Stimulated activated CD4-positive, alpha-beta T cell treated with anti-CD3 and anti-CD28 coated beads, Interleukin-12 subunit alpha, Interleukin-12 subunit beta, amount 100 ng/mL, for 48 hours (primary cell): ENCODE measurements around the gene PTPN1.

Experiments used
- DNase-seq, 3 donors: peaks; one replicate each; pipeline ENCODE4 v3.0.0-alpha.2; 2020; ENCODE audit warnings: low read depth in 2 of 3, low spot score in 1 of 3

The PTPN1 gene

DNA sequence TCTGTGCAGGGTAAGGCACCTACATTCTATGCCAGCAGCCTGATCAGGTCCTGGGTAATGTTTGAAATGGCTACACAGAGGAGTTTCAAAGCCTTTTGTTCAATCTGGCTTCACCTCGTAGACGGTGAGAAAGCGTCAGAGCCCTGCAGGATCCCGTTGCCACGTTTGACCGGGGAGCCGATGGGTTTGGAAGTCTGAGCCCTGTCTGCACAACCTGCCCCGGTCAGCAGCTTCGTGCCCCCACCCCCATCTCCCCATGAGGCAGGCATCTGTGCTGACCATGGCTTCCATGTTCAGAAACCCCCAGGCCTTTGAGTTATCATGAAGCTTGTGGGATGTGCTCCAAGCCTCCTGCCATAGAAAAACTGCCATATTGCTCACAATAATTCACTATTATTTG lies 63.9 kb downstream of the PTPN1 start:
- no peak for DNase-seq

DNA sequence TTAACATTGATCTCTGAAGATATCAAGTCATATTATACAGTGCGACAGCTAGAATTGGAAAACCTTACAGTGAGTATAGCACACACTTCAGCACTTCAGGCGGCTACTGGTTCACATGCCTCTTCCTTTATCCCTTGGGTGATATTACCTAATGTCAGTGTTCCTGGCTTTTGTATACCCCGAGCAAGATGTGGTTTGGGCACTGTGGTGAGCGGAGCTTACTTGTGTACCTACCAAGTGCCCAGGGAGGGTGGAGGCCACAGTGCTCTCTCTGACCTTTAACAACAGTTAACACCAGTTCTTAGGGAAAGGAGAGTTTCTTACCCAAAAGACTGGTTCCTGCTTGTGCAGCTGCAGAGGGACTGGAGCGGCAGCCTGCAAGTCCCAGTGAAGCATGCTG lies 64.4 kb downstream of the PTPN1 start:
- no peak for DNase-seq

DNA sequence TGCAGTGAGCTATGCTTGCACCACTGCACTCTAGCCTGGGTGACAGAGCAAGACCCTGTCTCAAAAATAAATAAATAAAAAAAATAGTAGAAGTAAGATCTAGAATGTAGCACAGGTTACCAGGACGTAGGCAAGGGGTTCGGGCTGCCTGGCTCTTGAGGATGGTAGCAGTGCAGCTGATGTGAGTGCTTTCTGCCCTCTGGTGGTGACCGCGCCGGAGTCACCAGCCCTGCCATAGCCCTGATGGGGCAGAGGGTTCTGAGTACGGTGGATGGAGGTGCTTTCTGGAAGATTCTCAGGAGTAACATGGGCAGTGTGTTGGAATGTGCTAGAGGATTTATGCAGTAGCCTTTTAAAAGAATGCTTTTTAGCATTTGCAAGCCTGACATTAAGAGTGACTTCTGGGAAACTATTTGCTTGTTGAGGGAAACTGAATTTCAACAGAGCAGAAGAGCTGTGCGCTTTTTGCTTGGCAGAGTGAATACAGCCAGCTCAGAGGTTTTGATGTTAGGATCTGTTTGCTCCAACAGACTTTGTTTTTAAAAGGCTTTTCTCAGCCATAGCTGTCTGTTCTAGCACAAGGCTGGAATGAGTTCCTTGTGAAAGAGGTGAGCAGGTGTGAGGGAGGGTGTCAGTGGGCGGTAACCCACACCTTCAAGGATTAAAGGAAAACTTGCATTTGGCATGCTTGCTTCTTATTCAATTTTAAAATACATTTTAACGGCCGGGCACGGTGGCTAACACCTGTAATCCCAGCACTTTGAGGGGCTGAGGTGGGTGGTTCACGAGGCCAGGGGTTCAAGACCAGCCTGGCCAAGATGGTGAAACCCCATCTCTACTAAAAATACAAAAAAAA lies 65.9 kb downstream of the PTPN1 start:
- DNase-seq: peak in 2 of 3 donors; percentile 56 to 64

DNA sequence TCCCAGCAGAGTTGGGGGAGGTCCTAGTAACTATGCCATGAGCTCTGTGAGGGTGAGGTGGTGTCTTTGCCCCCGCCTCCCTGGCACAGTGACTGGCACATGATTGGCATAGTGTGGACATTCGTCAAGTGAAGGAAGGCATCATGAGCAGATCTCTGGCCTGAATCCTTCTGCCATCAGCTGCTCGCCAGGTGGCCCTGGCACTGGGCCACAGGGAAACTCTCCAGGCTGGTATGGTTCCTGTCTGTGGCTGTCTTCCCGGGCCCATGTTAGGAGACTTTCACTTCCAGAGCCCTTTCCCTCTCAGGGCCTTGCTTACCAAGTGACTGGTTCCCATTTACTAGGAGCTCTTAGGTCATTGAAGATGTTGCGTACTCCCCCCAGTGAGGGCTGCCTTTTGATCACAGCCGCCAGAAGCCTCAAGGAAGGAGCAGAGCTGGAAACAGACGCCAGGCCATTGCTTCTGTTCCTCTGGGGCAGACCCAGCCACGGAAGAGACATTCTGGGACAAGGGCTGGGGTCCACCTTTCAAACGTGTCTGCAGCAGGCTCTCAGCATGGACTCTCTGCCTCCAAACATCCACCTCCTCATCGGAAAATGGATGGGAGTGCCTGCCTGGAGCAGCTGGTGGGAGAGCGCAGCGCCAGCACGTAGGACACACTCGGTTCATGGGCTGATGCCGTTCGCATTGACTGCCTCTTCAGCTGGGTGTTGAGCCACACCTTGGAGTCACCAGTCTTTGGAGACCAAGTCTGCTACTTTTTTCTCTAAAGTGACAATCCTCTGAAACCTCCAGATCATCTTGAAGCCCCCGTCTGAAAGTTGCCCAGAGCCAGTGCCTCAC lies 67.2 kb downstream of the PTPN1 start:
- no peak for DNase-seq

- no peak for DNase-seq
These were observed 68.0 kb downstream of the PTPN1 start for GRCh38 chr20:50578061-50578777.

DNA sequence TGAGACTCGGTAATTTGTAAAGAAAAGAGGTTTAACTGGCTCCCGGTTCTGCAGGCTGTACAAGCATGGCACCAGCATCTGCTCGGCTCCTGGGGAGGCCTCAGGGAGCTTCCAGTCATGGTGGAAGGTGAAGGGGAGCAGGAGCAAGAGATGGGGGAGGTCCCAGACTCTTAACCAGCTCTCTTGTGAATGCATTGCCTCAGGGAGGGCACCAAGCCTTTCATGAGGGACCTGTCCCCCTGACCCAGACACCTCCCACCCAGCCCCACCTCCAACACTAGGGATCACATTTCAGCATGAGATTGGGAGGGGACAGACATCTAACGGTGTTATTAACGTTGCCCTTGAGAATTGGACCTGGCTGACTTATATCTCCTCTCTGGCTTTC lies 68.6 kb downstream of the PTPN1 start:
- DNase-seq: no peak

DNA sequence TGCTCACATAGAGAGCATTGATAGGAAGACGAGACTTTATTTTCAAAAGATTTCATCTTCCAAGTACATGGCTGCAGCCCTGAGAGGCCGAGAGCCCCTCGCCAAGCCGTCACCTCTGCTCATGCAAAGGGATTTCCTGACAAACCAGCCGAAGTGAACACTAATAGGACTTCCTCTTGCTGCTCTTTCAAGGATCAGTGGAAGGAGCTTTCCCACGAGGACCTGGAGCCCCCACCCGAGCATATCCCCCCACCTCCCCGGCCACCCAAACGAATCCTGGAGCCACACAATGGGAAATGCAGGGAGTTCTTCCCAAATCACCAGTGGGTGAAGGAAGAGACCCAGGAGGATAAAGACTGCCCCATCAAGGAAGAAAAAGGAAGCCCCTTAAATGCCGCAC lies 69.3 kb downstream of the PTPN1 start:
- DNase-seq: no peak

GRCh38 chr20:50580016-50580747 lies 70.0 kb downstream of the PTPN1 start:
- no peak for DNase-seq

GRCh38 chr20:50580842-50581544 lies 70.8 kb downstream of the PTPN1 start:
- no peak for DNase-seq

GRCh38 chr20:50582092-50582491 lies 71.9 kb downstream of the PTPN1 start:
- DNase-seq: no peak

GRCh38 chr20:50582591-50583234 lies 72.5 kb downstream of the PTPN1 start:
- DNase-seq: no peak

DNA sequence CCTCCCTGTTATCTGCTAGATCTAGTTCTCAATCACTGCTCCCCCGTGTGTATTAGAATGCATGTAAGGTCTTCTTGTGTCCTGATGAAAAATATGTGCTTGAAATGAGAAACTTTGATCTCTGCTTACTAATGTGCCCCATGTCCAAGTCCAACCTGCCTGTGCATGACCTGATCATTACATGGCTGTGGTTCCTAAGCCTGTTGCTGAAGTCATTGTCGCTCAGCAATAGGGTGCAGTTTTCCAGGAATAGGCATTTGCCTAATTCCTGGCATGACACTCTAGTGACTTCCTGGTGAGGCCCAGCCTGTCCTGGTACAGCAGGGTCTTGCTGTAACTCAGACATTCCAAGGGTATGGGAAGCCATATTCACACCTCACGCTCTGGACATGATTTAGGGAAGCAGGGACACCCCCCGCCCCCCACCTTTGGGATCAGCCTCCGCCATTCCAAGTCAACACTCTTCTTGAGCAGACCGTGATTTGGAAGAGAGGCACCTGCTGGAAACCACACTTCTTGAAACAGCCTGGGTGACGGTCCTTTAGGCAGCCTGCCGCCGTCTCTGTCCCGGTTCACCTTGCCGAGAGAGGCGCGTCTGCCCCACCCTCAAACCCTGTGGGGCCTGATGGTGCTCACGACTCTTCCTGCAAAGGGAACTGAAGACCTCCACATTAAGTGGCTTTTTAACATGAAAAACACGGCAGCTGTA lies 73.4 kb downstream of the PTPN1 start:
- no peak for DNase-seq

- no peak for DNase-seq
These were observed 74.5 kb downstream of the PTPN1 start for GRCh38 chr20:50584687-50585086.

- no peak for DNase-seq
These were observed 75.0 kb downstream of the PTPN1 start for GRCh38 chr20:50585214-50585613.

GRCh38 chr20:50585678-50586077 lies 75.5 kb downstream of the PTPN1 start:
- DNase-seq: no peak

DNA sequence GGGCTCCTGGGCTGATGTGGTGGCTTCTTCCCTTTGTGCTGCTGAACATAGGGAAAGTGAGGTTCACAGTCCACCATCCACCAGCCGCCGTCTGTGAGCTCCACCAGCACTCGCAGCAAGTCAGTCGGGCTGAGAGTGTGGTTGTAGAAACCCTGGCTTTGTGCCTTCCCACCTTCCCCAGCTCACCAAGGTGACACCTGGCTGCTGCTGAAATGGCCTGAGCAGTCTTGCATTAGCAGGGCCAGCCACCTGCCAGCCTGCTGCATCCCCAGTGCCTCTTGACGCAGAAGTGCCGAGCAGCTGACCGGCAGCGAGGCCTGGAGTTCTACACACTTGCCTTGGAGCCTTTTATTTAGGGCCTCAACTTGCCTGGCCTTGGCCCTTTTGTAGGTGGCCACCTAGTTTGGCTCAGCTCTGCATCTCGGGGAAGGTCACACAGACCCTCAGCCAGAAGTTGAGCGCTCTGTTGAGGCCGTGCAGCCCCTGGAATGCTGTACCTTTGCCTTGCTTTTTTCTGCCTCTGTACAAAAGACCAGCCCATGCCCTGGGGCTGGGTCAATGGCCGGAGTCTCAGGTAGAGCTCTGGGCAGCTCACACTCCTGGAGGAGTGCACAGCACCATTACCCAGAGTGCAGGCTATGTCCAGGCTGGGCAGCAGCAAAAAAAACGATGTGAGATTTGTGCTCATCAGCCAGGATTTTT lies 76.5 kb downstream of the PTPN1 start:
- DNase-seq: no peak

GRCh38 chr20:50587291-50587961 lies 77.2 kb downstream of the PTPN1 start:
- no peak for DNase-seq
